ENCODE results near the gene PCNX3.

PCNX3 gene

DNA sequence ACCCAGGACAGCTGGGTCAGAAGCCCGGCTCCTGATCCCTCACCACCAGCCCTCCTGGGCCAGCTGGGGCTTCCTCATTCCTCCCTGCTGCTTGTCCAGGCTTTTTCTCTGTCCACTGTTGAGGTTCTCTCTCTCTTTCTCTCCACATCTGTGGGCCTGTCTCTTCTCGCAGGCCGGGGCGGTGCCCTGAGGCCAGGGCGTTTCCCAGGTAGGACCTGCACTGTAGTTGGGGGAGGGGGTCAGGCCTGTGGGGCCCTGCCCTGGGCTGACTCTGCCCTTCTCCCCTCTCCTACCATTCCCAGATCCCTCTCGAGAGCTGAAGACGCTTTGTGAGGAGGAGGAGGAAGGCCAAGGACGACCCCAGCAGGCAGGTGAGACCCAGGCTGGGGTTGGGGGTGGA lies 34.8 kb upstream of the PCNX3 start:
- Histone ChIP-seq H3K27me3 (ENCODE audit: insufficient read depth, low read length, poor library complexity, severe bottlenecking) (no peaks in the 10 kb centered on the region), H2AFZ (ENCODE audit: low read length) (no peak overlapping the region), H4K20me1 (ENCODE audit: insufficient read depth, low read length, poor library complexity, severe bottlenecking) (no peaks in the 10 kb centered on the region), H3K9ac (ENCODE audit: low read depth, low read length, poor library complexity, severe bottlenecking) (no peak overlapping the region), H3K79me2 (ENCODE audit: insufficient read depth, low read length) (peaks cover 11% of the 10 kb centered on the region), H3F3A (ENCODE audit: low read depth) (no peaks in the 10 kb centered on the region), H3K4me1 (ENCODE audit: insufficient read depth, low read length, poor library complexity, severe bottlenecking) (peaks cover 23% of the 10 kb centered on the region), H3K4me2 (ENCODE audit: low read depth, low read length, poor library complexity, severe bottlenecking) (no peak overlapping the region), H3K9me3 (ENCODE audit: insufficient read depth, low read depth, low read length) (no peaks in the 10 kb centered on the region), H3K36me3 (ENCODE audit: insufficient read depth, low read length) (no peaks in the 10 kb centered on the region), H3K4me3 (ENCODE audit: low read length, poor library complexity, severe bottlenecking) (no peak overlapping the region), H3K9me2 (replicated peaks; ENCODE audit: low read depth, low read length) (no peaks in the 10 kb centered on the region)
- TF ChIP-seq EZH2phosphoT487 (IDR thresholded peaks at IDR 0.05; ENCODE audit: borderline replicate concordance) = no peak
- TF ChIP-seq, protein P1, sequence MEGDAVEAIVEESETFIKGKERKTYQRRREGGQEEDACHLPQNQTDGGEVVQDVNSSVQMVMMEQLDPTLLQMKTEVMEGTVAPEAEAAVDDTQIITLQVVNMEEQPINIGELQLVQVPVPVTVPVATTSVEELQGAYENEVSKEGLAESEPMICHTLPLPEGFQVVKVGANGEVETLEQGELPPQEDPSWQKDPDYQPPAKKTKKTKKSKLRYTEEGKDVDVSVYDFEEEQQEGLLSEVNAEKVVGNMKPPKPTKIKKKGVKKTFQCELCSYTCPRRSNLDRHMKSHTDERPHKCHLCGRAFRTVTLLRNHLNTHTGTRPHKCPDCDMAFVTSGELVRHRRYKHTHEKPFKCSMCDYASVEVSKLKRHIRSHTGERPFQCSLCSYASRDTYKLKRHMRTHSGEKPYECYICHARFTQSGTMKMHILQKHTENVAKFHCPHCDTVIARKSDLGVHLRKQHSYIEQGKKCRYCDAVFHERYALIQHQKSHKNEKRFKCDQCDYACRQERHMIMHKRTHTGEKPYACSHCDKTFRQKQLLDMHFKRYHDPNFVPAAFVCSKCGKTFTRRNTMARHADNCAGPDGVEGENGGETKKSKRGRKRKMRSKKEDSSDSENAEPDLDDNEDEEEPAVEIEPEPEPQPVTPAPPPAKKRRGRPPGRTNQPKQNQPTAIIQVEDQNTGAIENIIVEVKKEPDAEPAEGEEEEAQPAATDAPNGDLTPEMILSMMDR (conservative IDR thresholded peaks at IDR 0.05; ENCODE audit: low read length) = no peak

DNA sequence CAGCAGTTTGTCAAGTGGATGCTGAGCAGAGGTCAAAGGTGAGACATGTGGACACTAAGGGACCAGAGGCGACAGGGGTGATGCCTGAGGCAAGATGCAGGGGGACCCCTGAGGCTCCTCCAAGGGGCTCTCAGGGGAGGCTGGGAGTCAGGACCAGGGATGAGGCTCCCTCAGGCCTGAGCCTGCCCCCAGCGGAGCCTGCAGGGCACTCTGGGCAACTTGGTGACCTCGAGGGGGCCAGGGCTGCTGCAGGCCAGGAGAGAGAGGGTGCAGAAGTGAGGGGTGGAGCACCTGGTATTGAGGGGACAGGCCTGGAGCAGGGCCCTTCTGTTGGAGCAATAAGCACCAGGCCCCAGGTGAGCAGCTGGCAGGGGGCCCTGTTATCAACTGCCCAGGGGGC lies 33.6 kb upstream of the PCNX3 start:
- no peak overlapping the region for H2AFZ ChIP-seq (ENCODE audit: low read length)
- H3K36me3 ChIP-seq (ENCODE audit: insufficient read depth, low read length) = no peaks in the 10 kb centered on the region
- no peak overlapping the region for H3K4me3 ChIP-seq (ENCODE audit: low read length, poor library complexity, severe bottlenecking)
- no peak overlapping the region for H3K9ac ChIP-seq (ENCODE audit: low read depth, low read length, poor library complexity, severe bottlenecking)
- no peak overlapping the region for H3K4me2 ChIP-seq (ENCODE audit: low read depth, low read length, poor library complexity, severe bottlenecking)
- TF ChIP-seq, protein P1 (conservative IDR thresholded peaks at IDR 0.05; ENCODE audit: low read length) = no peak
- no peak for TF ChIP-seq EZH2phosphoT487 (IDR thresholded peaks at IDR 0.05; ENCODE audit: borderline replicate concordance)
- H4K20me1 ChIP-seq (ENCODE audit: insufficient read depth, low read length, poor library complexity, severe bottlenecking) = no peaks in the 10 kb centered on the region
- no peaks in the 10 kb centered on the region for H3K9me2 ChIP-seq (replicated peaks; ENCODE audit: low read depth, low read length)
- H3K79me2 ChIP-seq (ENCODE audit: insufficient read depth, low read length) = peaks cover under 1% of the 10 kb centered on the region; the same call in 1 of the 2 replicates
- no peaks in the 10 kb centered on the region for H3K9me3 ChIP-seq (ENCODE audit: insufficient read depth, low read depth, low read length)
- no peaks in the 10 kb centered on the region for H3K27me3 ChIP-seq (ENCODE audit: insufficient read depth, low read length, poor library complexity, severe bottlenecking)
- H3K4me1 ChIP-seq (ENCODE audit: insufficient read depth, low read length, poor library complexity, severe bottlenecking) = peaks cover 14% of the 10 kb centered on the region
- H3F3A ChIP-seq (ENCODE audit: low read depth) = no peaks in the 10 kb centered on the region

DNA sequence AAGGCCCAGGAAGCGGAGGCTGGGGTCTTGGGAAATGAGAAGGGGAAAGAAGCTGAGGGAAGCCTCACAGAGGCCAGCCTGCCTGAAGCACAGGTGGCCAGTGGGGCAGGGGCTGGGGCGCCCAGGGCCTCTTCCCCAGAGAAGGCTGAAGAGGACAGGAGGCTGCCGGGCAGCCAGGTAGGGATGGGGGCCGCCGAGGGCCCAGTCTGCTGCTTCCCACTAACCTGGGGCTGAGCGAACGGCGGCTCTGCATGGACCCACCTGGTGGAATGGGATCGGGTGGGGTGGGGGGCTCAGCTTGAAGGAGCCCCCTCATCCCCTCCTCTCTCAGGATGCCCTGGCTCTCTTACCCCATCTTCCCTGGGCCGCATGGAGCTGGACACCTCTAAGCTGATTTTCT lies 32.0 kb upstream of the PCNX3 start:
- Histone ChIP-seq H3K9ac (ENCODE audit: low read depth, low read length, poor library complexity, severe bottlenecking) (no peak overlapping the region), H3K27me3 (ENCODE audit: insufficient read depth, low read length, poor library complexity, severe bottlenecking) (no peaks in the 10 kb centered on the region), H4K20me1 (ENCODE audit: insufficient read depth, low read length, poor library complexity, severe bottlenecking) (no peaks in the 10 kb centered on the region), H3K79me2 (ENCODE audit: insufficient read depth, low read length) (no peaks in the 10 kb centered on the region), H3K9me3 (ENCODE audit: insufficient read depth, low read depth, low read length) (no peaks in the 10 kb centered on the region), H3K36me3 (ENCODE audit: insufficient read depth, low read length) (no peaks in the 10 kb centered on the region), H3K9me2 (replicated peaks; ENCODE audit: low read depth, low read length) (no peaks in the 10 kb centered on the region), H2AFZ (ENCODE audit: low read length) (no peak overlapping the region), H3K4me3 (ENCODE audit: low read length, poor library complexity, severe bottlenecking) (no peak overlapping the region), H3K4me2 (ENCODE audit: low read depth, low read length, poor library complexity, severe bottlenecking) (no peak overlapping the region), H3K4me1 (ENCODE audit: insufficient read depth, low read length, poor library complexity, severe bottlenecking) (peaks cover 7% of the 10 kb centered on the region), H3F3A (ENCODE audit: low read depth) (no peaks in the 10 kb centered on the region)
- no peak for TF ChIP-seq EZH2phosphoT487 (IDR thresholded peaks at IDR 0.05; ENCODE audit: borderline replicate concordance)
- TF ChIP-seq, protein P1 (conservative IDR thresholded peaks at IDR 0.05; ENCODE audit: low read length) = no peak
